ENCODE measurements around the gene SULT1A4.
"Not testable (repeated sequence)": the region's sequence is repeated elsewhere in the genome, so short reads cannot be mapped to it uniquely, and the experiment has no call there.

GRCh38 chr16:29469660-29470059, 9.9 kb downstream of the SULT1A4 start:
- not testable (repeated sequence) for TF ChIP-seq POLR2A (IDR thresholded peaks at IDR 0.05; ENCODE audit: low read length); GATA1 (IDR thresholded peaks at IDR 0.05; ENCODE audit: low read depth, low read length)

All from erythroblast (primary cell).